ENCODE measurements around the gene LIX1L.

DNA sequence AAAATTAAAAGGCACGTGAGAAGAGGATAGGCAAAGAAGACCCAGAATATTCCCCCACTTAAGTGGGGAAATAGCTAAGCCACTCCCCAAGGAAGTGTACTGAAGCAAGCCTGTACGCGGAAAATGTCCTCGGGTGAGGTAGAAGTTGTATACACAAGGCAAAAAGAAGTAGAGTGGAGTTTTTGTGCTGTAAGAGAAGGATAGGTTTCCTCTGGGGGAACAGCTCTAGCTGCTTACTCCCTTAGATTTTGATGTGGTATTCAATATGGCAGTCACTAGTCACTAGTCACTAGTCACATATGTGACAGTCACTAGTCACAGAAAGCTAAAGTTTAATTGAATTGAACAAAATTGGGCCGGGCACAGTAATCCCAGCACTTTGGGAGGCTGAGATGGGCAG lies 31.0 kb upstream of the LIX1L start:
- TF ChIP-seq, protein P1, sequence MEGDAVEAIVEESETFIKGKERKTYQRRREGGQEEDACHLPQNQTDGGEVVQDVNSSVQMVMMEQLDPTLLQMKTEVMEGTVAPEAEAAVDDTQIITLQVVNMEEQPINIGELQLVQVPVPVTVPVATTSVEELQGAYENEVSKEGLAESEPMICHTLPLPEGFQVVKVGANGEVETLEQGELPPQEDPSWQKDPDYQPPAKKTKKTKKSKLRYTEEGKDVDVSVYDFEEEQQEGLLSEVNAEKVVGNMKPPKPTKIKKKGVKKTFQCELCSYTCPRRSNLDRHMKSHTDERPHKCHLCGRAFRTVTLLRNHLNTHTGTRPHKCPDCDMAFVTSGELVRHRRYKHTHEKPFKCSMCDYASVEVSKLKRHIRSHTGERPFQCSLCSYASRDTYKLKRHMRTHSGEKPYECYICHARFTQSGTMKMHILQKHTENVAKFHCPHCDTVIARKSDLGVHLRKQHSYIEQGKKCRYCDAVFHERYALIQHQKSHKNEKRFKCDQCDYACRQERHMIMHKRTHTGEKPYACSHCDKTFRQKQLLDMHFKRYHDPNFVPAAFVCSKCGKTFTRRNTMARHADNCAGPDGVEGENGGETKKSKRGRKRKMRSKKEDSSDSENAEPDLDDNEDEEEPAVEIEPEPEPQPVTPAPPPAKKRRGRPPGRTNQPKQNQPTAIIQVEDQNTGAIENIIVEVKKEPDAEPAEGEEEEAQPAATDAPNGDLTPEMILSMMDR (IDR thresholded peaks at IDR 0.05), result no peak
- TF ChIP-seq POLR2A (IDR thresholded peaks at IDR 0.05), result no peak

Data from right lobe of liver (tissue), 4 donors.